GM23338 (cell line): Measurements from ENCODE around the gene PHLDB1. TPM values are rescaled to one million over a fixed set of nuclear protein-coding genes. Genes with fewer than 3 reads are reported as not detected.

Experiments used
- ATAC-seq: fragments of 200-7000 bp; cut with Tn5 transposase; 3 replicates; pipeline ENCODE4 v1.9.1; 2020
- DNase-seq: peaks from one replicate; pipeline ENCODE4 v3.0.0-alpha.2; 2015; ENCODE audit warnings: low spot score
- H2AFZ ChIP-seq: fragments of 200-600 bp; sonication (generic); 2 replicates; pipeline ENCODE4 v1.8.0; 2016; ENCODE audit warnings: antibody characterized with exemption, mild to moderate bottlenecking, moderate library complexity
- H3F3A ChIP-seq: fragments of 200-600 bp; sonication (generic); replicated peaks from 2 replicates; pipeline ENCODE4 v1.8.0; 2017; ENCODE audit warnings: antibody characterized with exemption, mixed run types, low read depth
- H3K27ac ChIP-seq: fragments of 200-600 bp; sonication (generic); 2 replicates; pipeline ENCODE4 v1.6.1; 2016; ENCODE audit warnings: low read depth
- H3K27me3 ChIP-seq: fragments of 200-600 bp; sonication (generic); 2 replicates; pipeline ENCODE4 v1.8.0; 2016; ENCODE audit warnings: mild to moderate bottlenecking, mixed run types, moderate library complexity; ENCODE audit not compliant: insufficient read depth
- H3K36me3 ChIP-seq: fragments of 200-600 bp; sonication (generic); 2 replicates; pipeline ENCODE4 v1.8.0; 2016; ENCODE audit warnings: mild to moderate bottlenecking; ENCODE audit not compliant: insufficient read depth
- H3K4me1 ChIP-seq: fragments of 200-600 bp; sonication (generic); 2 replicates; pipeline ENCODE4 v1.8.0; 2016; ENCODE audit warnings: mild to moderate bottlenecking, moderate library complexity; ENCODE audit not compliant: insufficient read depth
- H3K4me2 ChIP-seq: fragments of 200-600 bp; sonication (generic); 2 replicates; pipeline ENCODE4 v1.7.1; 2017; ENCODE audit warnings: mixed run types
- H3K4me3 ChIP-seq: fragments of 200-600 bp; sonication (generic); 2 replicates; pipeline ENCODE4 v1.6.1; 2016; ENCODE audit warnings: mixed run types
- H3K79me2 ChIP-seq: fragments of 200-600 bp; sonication (generic); replicated peaks from 2 replicates; pipeline ENCODE4 v1.8.0; 2017; ENCODE audit warnings: mild to moderate bottlenecking; ENCODE audit not compliant: insufficient read depth
- H3K9me2 ChIP-seq: fragments of 200-600 bp; sonication (generic); 2 replicates; pipeline ENCODE4 v1.8.0; 2017; ENCODE audit not compliant: insufficient read depth
- H4K20me1 ChIP-seq: fragments of 200-600 bp; sonication (generic); replicated peaks from 2 replicates; pipeline ENCODE4 v1.8.0; 2017; ENCODE audit warnings: mild to moderate bottlenecking; ENCODE audit not compliant: insufficient read depth
- H3K27ac Mint-ChIP-seq: 2 replicates; pipeline ENCODE4 v1.8.0; 2020; ENCODE audit warnings: inconsistent platforms, mild to moderate bottlenecking, moderate library complexity, mixed read lengths
- H3K27me3 Mint-ChIP-seq: 3 replicates; pipeline ENCODE4 v1.8.0; 2022; ENCODE audit warnings: low read depth, mild to moderate bottlenecking, moderate library complexity, mixed read lengths, inconsistent platforms; ENCODE audit not compliant: insufficient read depth, poor library complexity
- H3K36me3 Mint-ChIP-seq: 3 replicates; pipeline ENCODE4 v1.8.0; 2021; ENCODE audit warnings: low read depth, mild to moderate bottlenecking, inconsistent platforms, moderate library complexity, mixed read lengths
- H3K4me1 Mint-ChIP-seq: 3 replicates; pipeline ENCODE4 v1.8.0; 2020; ENCODE audit warnings: mild to moderate bottlenecking, inconsistent platforms, mixed read lengths
- H3K4me3 Mint-ChIP-seq: 3 replicates; pipeline ENCODE4 v1.8.0; 2021; ENCODE audit warnings: moderate library complexity, mild to moderate bottlenecking, inconsistent platforms, mixed read lengths
- H3K9me3 Mint-ChIP-seq: 3 replicates; pipeline ENCODE4 v1.8.0; 2020; ENCODE audit warnings: moderate library complexity, mild to moderate bottlenecking, inconsistent platforms, mixed read lengths
- CREB1 ChIP-seq: fragments of 250-450 bp; sonication (Bioruptor Pico); IDR thresholded peaks from 2 replicates; pipeline ENCODE4 v1.5.0; 2020; ENCODE audit warnings: low read depth, mild to moderate bottlenecking, moderate library complexity
- EZH2 ChIP-seq: fragments of 200-600 bp; sonication (generic); IDR thresholded peaks from one replicate; pipeline ENCODE4 v1.8.0; 2017; ENCODE audit warnings: antibody characterized with exemption, mild to moderate bottlenecking, low read depth; ENCODE audit not compliant: unreplicated experiment
- EZH2phosphoT487 ChIP-seq: fragments of 200-600 bp; sonication (generic); IDR thresholded peaks from one replicate; pipeline ENCODE4 v1.8.1; 2018; ENCODE audit warnings: antibody characterized with exemption; ENCODE audit not compliant: unreplicated experiment
- JUNB ChIP-seq: IDR thresholded peaks from one replicate; pipeline ENCODE4 v1.6.1; 2016; ENCODE audit warnings: antibody characterized with exemption; ENCODE audit not compliant: unreplicated experiment
- NANOG ChIP-seq: IDR thresholded peaks from 2 replicates; pipeline ENCODE4 v1.6.1; 2016; ENCODE audit warnings: antibody characterized with exemption, borderline replicate concordance
- STAT1 ChIP-seq: IDR thresholded peaks from one replicate; pipeline ENCODE4 v1.6.1; 2016; ENCODE audit warnings: antibody characterized with exemption; ENCODE audit not compliant: unreplicated experiment
- ZNF114 ChIP-seq: fragments of 250-450 bp; sonication (Bioruptor Pico); IDR thresholded peaks from 2 replicates; pipeline ENCODE4 v1.5.0; 2020; ENCODE audit warnings: mild to moderate bottlenecking, moderate library complexity
- ZNF331 ChIP-seq: fragments of 250-450 bp; sonication (Bioruptor Pico); IDR thresholded peaks from 2 replicates; pipeline ENCODE4 v1.5.0; 2020; ENCODE audit warnings: low read depth, mild to moderate bottlenecking, moderate library complexity
- polyA plus RNA-seq: library from polyadenylated mRNA; unstranded; fragments of >200 nt; fragmentation: Nextera tagmentation; extraction: Ambion mirVana; gene quantifications from 2 replicates; pipeline ENCODE4 v1.2.1, GENCODE V29; 2016
- total RNA-seq: library from RNA; depleted of rRNA; stranded (reverse); fragments of >200 nt; shearing (Covaris generic); gene quantifications from 2 replicates; pipeline ENCODE4 v1.2.3, GENCODE V29; 2014
- TF ChIP-seq, protein P1 (sequence below): IDR thresholded peaks from 2 replicates; pipeline ENCODE4 v1.6.1; 2016; ENCODE audit warnings: antibody characterized with exemption
- TF ChIP-seq, protein P2 (sequence below), 2 experiments: fragments of 200-600 bp in 1 of 2; sonication (generic) in 1 of 2; conservative IDR thresholded peaks; 2 replicates each; pipeline versions ENCODE4 v1.5.1 to v1.6.1; 2016 to 2017; ENCODE audit warnings: antibody characterized with exemption in 2 of 2, low read depth in 2 of 2, mild to moderate bottlenecking in 2 of 2, moderate library complexity in 1 of 2

PHLDB1 gene
- total and polyA plus RNA-seq, 2 experiments from 2014 or later, result 46.0 to 85.2 TPM

DNA sequence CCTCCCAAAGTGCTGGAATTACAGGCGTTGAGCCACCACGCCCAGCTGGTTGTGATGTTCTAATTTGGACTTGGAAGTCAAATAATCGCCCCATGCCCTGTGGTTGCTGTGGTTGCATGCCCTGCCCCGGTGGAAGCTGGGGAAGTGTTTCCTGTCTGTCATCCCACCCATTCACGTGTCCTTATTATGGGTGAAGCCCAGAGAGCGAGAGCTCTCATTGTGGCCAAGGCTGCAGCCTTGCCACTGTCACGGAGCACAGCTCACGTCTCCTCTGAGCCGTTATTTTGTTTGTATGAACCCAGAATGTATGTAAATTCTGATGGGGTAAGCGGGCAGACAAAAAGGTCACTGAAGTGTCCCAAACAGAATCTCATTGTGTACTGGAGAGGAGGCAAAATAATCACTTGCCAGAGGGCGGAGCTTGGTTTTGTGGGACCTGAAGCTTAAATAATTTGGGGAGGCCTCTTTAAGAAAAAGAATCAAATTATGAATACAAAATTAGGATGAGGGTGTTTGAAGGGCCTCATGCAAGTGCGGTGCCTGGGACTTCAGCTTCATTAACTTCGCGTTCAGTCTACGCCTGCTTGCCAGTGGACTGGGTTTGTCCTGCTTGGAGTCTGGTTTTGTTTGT, 97.8 kb downstream of the PHLDB1 start (continued):
- no peak for TF ChIP-seq EZH2
- TF ChIP-seq ZNF114 (CRISPR knock-in tag), result no peak
- no peak for TF ChIP-seq JUNB
- TF ChIP-seq, protein P1, sequence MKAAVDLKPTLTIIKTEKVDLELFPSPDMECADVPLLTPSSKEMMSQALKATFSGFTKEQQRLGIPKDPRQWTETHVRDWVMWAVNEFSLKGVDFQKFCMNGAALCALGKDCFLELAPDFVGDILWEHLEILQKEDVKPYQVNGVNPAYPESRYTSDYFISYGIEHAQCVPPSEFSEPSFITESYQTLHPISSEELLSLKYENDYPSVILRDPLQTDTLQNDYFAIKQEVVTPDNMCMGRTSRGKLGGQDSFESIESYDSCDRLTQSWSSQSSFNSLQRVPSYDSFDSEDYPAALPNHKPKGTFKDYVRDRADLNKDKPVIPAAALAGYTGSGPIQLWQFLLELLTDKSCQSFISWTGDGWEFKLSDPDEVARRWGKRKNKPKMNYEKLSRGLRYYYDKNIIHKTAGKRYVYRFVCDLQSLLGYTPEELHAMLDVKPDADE, result no peak
- TF ChIP-seq, protein P2, sequence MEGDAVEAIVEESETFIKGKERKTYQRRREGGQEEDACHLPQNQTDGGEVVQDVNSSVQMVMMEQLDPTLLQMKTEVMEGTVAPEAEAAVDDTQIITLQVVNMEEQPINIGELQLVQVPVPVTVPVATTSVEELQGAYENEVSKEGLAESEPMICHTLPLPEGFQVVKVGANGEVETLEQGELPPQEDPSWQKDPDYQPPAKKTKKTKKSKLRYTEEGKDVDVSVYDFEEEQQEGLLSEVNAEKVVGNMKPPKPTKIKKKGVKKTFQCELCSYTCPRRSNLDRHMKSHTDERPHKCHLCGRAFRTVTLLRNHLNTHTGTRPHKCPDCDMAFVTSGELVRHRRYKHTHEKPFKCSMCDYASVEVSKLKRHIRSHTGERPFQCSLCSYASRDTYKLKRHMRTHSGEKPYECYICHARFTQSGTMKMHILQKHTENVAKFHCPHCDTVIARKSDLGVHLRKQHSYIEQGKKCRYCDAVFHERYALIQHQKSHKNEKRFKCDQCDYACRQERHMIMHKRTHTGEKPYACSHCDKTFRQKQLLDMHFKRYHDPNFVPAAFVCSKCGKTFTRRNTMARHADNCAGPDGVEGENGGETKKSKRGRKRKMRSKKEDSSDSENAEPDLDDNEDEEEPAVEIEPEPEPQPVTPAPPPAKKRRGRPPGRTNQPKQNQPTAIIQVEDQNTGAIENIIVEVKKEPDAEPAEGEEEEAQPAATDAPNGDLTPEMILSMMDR (conservative IDR thresholded peaks at IDR 0.05; ENCODE audit: low read depth in 2 of 2), result no peak
- no peak for TF ChIP-seq CREB1 (CRISPR knock-in tag)
- no peak for TF ChIP-seq EZH2phosphoT487
- no peak for TF ChIP-seq STAT1

DNA sequence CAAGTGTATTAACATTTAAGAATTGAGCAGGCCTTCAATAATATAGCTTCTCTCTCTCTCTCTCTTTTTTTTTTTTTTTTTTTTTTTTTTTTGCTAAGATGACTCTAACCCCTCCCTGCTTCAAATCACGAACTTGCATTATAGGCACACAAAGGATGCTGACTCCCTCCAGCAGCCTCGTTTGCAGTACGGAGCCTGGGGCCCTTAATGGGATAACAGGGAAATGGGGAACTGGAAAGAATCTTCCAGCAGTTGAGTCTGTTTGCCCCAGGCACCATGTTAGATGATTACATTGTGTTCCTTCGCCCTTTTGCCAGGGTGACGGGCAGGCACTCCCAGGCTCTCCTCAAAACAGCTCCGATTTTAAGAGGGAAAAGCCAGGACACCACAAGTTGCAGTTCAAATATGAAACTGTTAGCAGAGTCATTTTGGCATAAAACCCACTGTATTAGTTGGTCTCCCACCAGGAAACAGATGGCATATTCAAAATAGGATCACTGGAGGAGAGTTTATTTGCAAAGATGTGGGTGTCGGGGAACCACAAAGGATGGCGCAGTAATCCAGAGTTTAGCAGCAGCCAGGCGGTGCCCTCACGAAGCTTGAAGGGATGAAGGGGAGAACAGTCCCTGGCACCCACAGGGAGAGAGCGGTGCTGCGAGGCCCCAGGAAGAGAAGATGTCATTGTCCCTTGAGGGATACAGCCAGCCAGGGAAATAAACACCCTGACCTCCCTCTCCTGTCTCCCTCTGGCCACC, 98.6 kb downstream of the PHLDB1 start:
- Histone ChIP-seq H3K4me2 (no peak overlapping the region), H3K27me3 (no peaks in the 10 kb centered on the region), H3K4me3 (no peak overlapping the region), H3K4me1 (peaks cover 18% of the 10 kb centered on the region), H3K36me3 (0 out of 2 replicates have a peak, but pooled peaks cover 5% of the 10 kb centered on the region), H3K27ac (no peak overlapping the region), H3K9me2 (no peaks in the 10 kb centered on the region), H3F3A (no peaks in the 10 kb centered on the region), H2AFZ (peak overlapping the region; percentile 80; the same call in 1 of the 2 replicates), H4K20me1 (no peaks in the 10 kb centered on the region), H3K79me2 (no peaks in the 10 kb centered on the region)
- Mint-ChIP-seq H3K4me1 (peaks cover 16% of the 10 kb centered on the region), H3K36me3 (peaks cover 39% of the 10 kb centered on the region), H3K4me3 (no peak overlapping the region), H3K9me3 (peaks cover 18% of the 10 kb centered on the region), H3K27ac (no peak overlapping the region), H3K27me3 (peaks cover 10% of the 10 kb centered on the region)
- DNase-seq (no peak), ATAC-seq (peak; percentile 62; the same call in 2 of the 3 replicates)
- TF ChIP-seq STAT1, result no peak
- no peak for TF ChIP-seq ZNF114 (CRISPR knock-in tag)
- TF ChIP-seq ZNF331 (CRISPR knock-in tag), result no peak

DNA sequence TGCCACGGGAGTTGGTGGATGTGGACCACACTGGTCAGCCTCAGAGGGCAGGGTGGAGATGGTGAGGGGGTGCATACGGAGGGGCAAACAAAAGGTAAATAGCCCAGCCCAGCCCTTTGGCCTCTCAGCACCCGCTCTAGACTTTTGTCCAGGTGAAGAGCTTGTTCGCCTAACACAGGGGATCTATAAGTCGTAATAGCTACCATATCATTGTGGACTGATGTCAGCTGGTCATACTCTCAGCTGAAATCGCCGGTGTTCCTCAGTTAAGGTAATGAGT, 99.1 kb downstream of the PHLDB1 start:
- H3K4me2 ChIP-seq, result no peak overlapping the region
- H2AFZ ChIP-seq, result no peak overlapping the region
- DNase-seq (no peak), ATAC-seq (no peak)
- H3K27me3 Mint-ChIP-seq, result peaks cover 10% of the 10 kb centered on the region
- H3K4me3 ChIP-seq, result no peak overlapping the region
- no peak overlapping the region for H3K4me3 Mint-ChIP-seq
- H3K9me2 ChIP-seq, result no peaks in the 10 kb centered on the region
- H4K20me1 ChIP-seq, result no peaks in the 10 kb centered on the region
- no peaks in the 10 kb centered on the region for H3K27me3 ChIP-seq
- no peak overlapping the region for H3K27ac ChIP-seq
- H3K27ac Mint-ChIP-seq, result no peak overlapping the region
- H3F3A ChIP-seq, result no peaks in the 10 kb centered on the region
- peaks cover 15% of the 10 kb centered on the region for H3K9me3 Mint-ChIP-seq
- H3K36me3 Mint-ChIP-seq, result peaks cover 38% of the 10 kb centered on the region
- H3K4me1 Mint-ChIP-seq, result peaks cover 16% of the 10 kb centered on the region
- H3K79me2 ChIP-seq, result no peaks in the 10 kb centered on the region
- peaks cover 18% of the 10 kb centered on the region for H3K4me1 ChIP-seq
- H3K36me3 ChIP-seq, result 0 out of 2 replicates have a peak, but pooled peaks cover 5% of the 10 kb centered on the region
- TF ChIP-seq ZNF114 (CRISPR knock-in tag) (no peak), NANOG (no peak), ZNF331 (CRISPR knock-in tag) (no peak), JUNB (no peak), EZH2 (no peak)
- TF ChIP-seq, protein P2 (conservative IDR thresholded peaks at IDR 0.05; ENCODE audit: low read depth in 2 of 2), result no peak
- TF ChIP-seq, protein P1, result no peak
